ENCODE measurements around the gene RIMBP2.
"Not testable (repeated sequence)": the region's sequence is repeated elsewhere in the genome, so short reads cannot be mapped to it uniquely, and the experiment has no call there.

RIMBP2 gene

GRCh38 chr12:130655010-130655409 is 61.1 kb downstream of the RIMBP2 start:
- peak; percentile 2 for DNase-seq

- DNase-seq = no peak
Measured at GRCh38 chr12:130651188-130651959, 64.7 kb downstream of the RIMBP2 start.

- no peak for DNase-seq
Measured at GRCh38 chr12:130650131-130650530, 66.0 kb downstream of the RIMBP2 start.

- no peak for DNase-seq
Measured at GRCh38 chr12:130649101-130650045, 66.7 kb downstream of the RIMBP2 start.

- no peak for DNase-seq
Measured at GRCh38 chr12:130647814-130648213, 68.3 kb downstream of the RIMBP2 start.

GRCh38 chr12:130646716-130647370 is 69.3 kb downstream of the RIMBP2 start:
- DNase-seq = no peak

GRCh38 chr12:130646191-130646590 is 69.9 kb downstream of the RIMBP2 start:
- not testable (repeated sequence) for DNase-seq

GRCh38 chr12:130645751-130646150 is 70.3 kb downstream of the RIMBP2 start:
- DNase-seq = no peak

GRCh38 chr12:130644566-130644965 is 71.5 kb downstream of the RIMBP2 start:
- DNase-seq = no peak

GRCh38 chr12:130644146-130644545 is 72.0 kb downstream of the RIMBP2 start:
- DNase-seq = no peak

GRCh38 chr12:130642856-130643255 is 73.2 kb downstream of the RIMBP2 start:
- no peak for DNase-seq

- DNase-seq = no peak
Measured at GRCh38 chr12:130641533-130642184, 74.4 kb downstream of the RIMBP2 start.

- no peak for DNase-seq
Measured at GRCh38 chr12:130640901-130641300, 75.2 kb downstream of the RIMBP2 start.

GRCh38 chr12:130640496-130640895 is 75.6 kb downstream of the RIMBP2 start:
- DNase-seq = no peak

GRCh38 chr12:130639476-130640424 is 76.3 kb downstream of the RIMBP2 start:
- DNase-seq = no peak

- DNase-seq = no peak
Measured at GRCh38 chr12:130636370-130636769, 79.7 kb downstream of the RIMBP2 start.

GRCh38 chr12:130634866-130635265 is 81.2 kb downstream of the RIMBP2 start:
- DNase-seq = no peak

GRCh38 chr12:130633771-130634170 is 82.3 kb downstream of the RIMBP2 start:
- no peak for DNase-seq

GRCh38 chr12:130632642-130633041 is 83.5 kb downstream of the RIMBP2 start:
- DNase-seq = no peak

- DNase-seq = no peak
Measured at GRCh38 chr12:130628304-130628703, 87.8 kb downstream of the RIMBP2 start.

- no peak for DNase-seq
Measured at GRCh38 chr12:130627175-130627574, 88.9 kb downstream of the RIMBP2 start.

- no peak for DNase-seq
Measured at GRCh38 chr12:130626601-130627000, 89.5 kb downstream of the RIMBP2 start.
